ENCODE measurements around the gene GID8. TPM values are rescaled to one million over a fixed set of nuclear protein-coding genes. Genes with fewer than 3 reads are reported as not detected.

Gene GID8
- total RNA-seq, 2 donors from 2014 or later, result 30.7 to 37.7 TPM

- peak; percentile 54 for ATAC-seq
- DNase-seq, result peak; percentile 78 to 79
- intact Hi-C loops (cut with DNase I, micrococcal nuclease), result no loop called here
Observed at GRCh38 chr20:62929051-62929538, 8.9 kb upstream of the GID8 start.

- ATAC-seq, result no peak
- intact Hi-C loops (cut with DNase I, micrococcal nuclease), result no loop called here
- no peak for DNase-seq
Observed at GRCh38 chr20:62931464-62931863, 6.5 kb upstream of the GID8 start.

GRCh38 chr20:62933966-62934365 is 4.0 kb upstream of the GID8 start:
- intact Hi-C loops (cut with DNase I, micrococcal nuclease), result no loop called here
- peak in 1 of 2 donors; percentile 16 for DNase-seq
- no peak for ATAC-seq

- no peak for ATAC-seq
- peak in 1 of 2 donors; percentile 20 for DNase-seq
- intact Hi-C loops (cut with DNase I, micrococcal nuclease), result no loop called here
Observed at GRCh38 chr20:62935204-62935967, 2.6 kb upstream of the GID8 start.

- intact Hi-C loops (cut with DNase I, micrococcal nuclease), result no loop called here
- DNase-seq, result peak in 1 of 2 donors; percentile 16
- no peak for ATAC-seq
Observed at GRCh38 chr20:62935968-62936585, 1.9 kb upstream of the GID8 start.

- DNase-seq (peak; percentile 97 to 98), ATAC-seq (peak; percentile 93)
- intact Hi-C loops (cut with DNase I, micrococcal nuclease), result no loop called here
Observed at GRCh38 chr20:62937268-62938104, 461 bp upstream of the GID8 start.

GRCh38 chr20:62940875-62941274 is 2.9 kb downstream of the GID8 start:
- intact Hi-C loops (cut with DNase I, micrococcal nuclease), result no loop called here
- DNase-seq (peak in 1 of 2 donors; percentile 17), ATAC-seq (no peak)

GRCh38 chr20:62941792-62942191 is 3.8 kb downstream of the GID8 start:
- ATAC-seq (no peak), DNase-seq (no peak)
- intact Hi-C loops (cut with DNase I, micrococcal nuclease), result no loop called here

- intact Hi-C loops (cut with DNase I, micrococcal nuclease), result no loop called here
- DNase-seq (peak in 1 of 2 donors; percentile 9), ATAC-seq (no peak)
Observed at GRCh38 chr20:62942456-62942855, 4.5 kb downstream of the GID8 start.

GRCh38 chr20:62943396-62943795 is 5.4 kb downstream of the GID8 start:
- DNase-seq (peak in 1 of 2 donors; percentile 13), ATAC-seq (no peak)
- intact Hi-C loops (cut with DNase I, micrococcal nuclease), result no loop called here

- ATAC-seq (no peak), DNase-seq (no peak)
Observed at GRCh38 chr20:62944184-62944583, 6.2 kb downstream of the GID8 start.

GRCh38 chr20:62944746-62945145 is 6.8 kb downstream of the GID8 start:
- DNase-seq, result no peak
- intact Hi-C loops (cut with DNase I, micrococcal nuclease), result no loop called here
- ATAC-seq, result no peak

More at GRCh38 chr20:62944184-62944583, 6.2 kb downstream of the GID8 start:
- intact Hi-C loops (cut with DNase I, micrococcal nuclease), result no loop called here

- DNase-seq (peak in 1 of 2 donors; percentile 13), ATAC-seq (no peak)
- intact Hi-C loops (cut with DNase I, micrococcal nuclease), result no loop called here
Observed at GRCh38 chr20:62945771-62946339, 7.9 kb downstream of the GID8 start.

GRCh38 chr20:62946918-62947317 is 9.0 kb downstream of the GID8 start:
- intact Hi-C loops (cut with DNase I, micrococcal nuclease), result no loop called here
- ATAC-seq (no peak), DNase-seq (no peak)

- intact Hi-C loops (cut with DNase I, micrococcal nuclease), result no loop called here
- no peak for DNase-seq
- ATAC-seq, result no peak
Observed at GRCh38 chr20:62947532-62948300, 9.8 kb downstream of the GID8 start.

- DNase-seq (no peak), ATAC-seq (no peak)
- intact Hi-C loops (cut with DNase I, micrococcal nuclease), result no loop called here
Observed at GRCh38 chr20:62949153-62949821, 11.3 kb downstream of the GID8 start.

GRCh38 chr20:62949962-62950361 is 12.0 kb downstream of the GID8 start:
- DNase-seq (no peak), ATAC-seq (no peak)
- intact Hi-C loops (cut with DNase I, micrococcal nuclease), result no loop called here

GRCh38 chr20:62950741-62951140 is 12.8 kb downstream of the GID8 start:
- ATAC-seq (no peak), DNase-seq (no peak)
- intact Hi-C loops (cut with DNase I, micrococcal nuclease), result no loop called here
